Activated T-cell treated with anti-CD3 and anti-CD28 coated beads, Interleukin-2, amount 50 U/mL, for 24 hours (primary cell): ENCODE results near the gene STON2.

ENCODE experiments used
- DNase-seq: peaks from one replicate; pipeline ENCODE4 v3.0.0-alpha.2; 2020
- H3K27ac Mint-ChIP-seq: 2 replicates; pipeline ENCODE4 v1.8.0; 2020; ENCODE audit warnings: mild to moderate bottlenecking, mixed read lengths
- H3K27me3 Mint-ChIP-seq: 2 replicates; pipeline ENCODE4 v1.8.0; 2020; ENCODE audit warnings: mixed read lengths
- H3K36me3 Mint-ChIP-seq: 2 replicates; pipeline ENCODE4 v1.8.0; 2020; ENCODE audit warnings: low read depth, mixed read lengths
- H3K4me1 Mint-ChIP-seq: 2 replicates; pipeline ENCODE4 v1.8.0; 2020; ENCODE audit warnings: low read depth, mixed read lengths
- H3K4me3 Mint-ChIP-seq: 2 replicates; pipeline ENCODE4 v1.8.0; 2020; ENCODE audit warnings: mild to moderate bottlenecking, moderate library complexity, mixed read lengths
- H3K9me3 Mint-ChIP-seq: 2 replicates; pipeline ENCODE4 v1.8.0; 2020; ENCODE audit warnings: mixed read lengths

STON2 gene

GRCh38 chr14:81219759-81220579 lies 180.2 kb downstream of the STON2 start:
- peak; percentile 68 for DNase-seq
- Mint-ChIP-seq H3K27me3 (no peaks in the 10 kb centered on the region), H3K36me3 (peaks cover 43% of the 10 kb centered on the region), H3K9me3 (peaks cover 6% of the 10 kb centered on the region), H3K4me1 (peaks cover 45% of the 10 kb centered on the region), H3K27ac (peak overlapping the region; percentile 99), H3K4me3 (peak overlapping the region; percentile 99)

- Mint-ChIP-seq H3K4me1 (peaks cover 46% of the 10 kb centered on the region), H3K27me3 (no peaks in the 10 kb centered on the region), H3K4me3 (peak overlapping the region; percentile 99), H3K9me3 (peaks cover 6% of the 10 kb centered on the region), H3K36me3 (peaks cover 48% of the 10 kb centered on the region), H3K27ac (peak overlapping the region; percentile 99)
- DNase-seq = peak; percentile 87
These were observed 180.8 kb downstream of the STON2 start for GRCh38 chr14:81219210-81219758.

- Mint-ChIP-seq H3K4me1 (peaks cover 66% of the 10 kb centered on the region), H3K27ac (peak overlapping the region; percentile 16), H3K9me3 (no peaks in the 10 kb centered on the region), H3K36me3 (peaks cover 93% of the 10 kb centered on the region), H3K27me3 (no peaks in the 10 kb centered on the region), H3K4me3 (no peak overlapping the region)
- DNase-seq = no peak
These were observed 188.3 kb downstream of the STON2 start for GRCh38 chr14:81211844-81212243.
